Hepatocyte (in vitro differentiated cells): Measurements from ENCODE around the gene DYSF.

Experiments used
- CTCF ChIP-seq: fragments of 200-600 bp; sonication (generic); IDR thresholded peaks from 2 replicates; pipeline ENCODE4 v1.5.1; 2016; ENCODE audit warnings: antibody characterized with exemption, mild to moderate bottlenecking; ENCODE audit not compliant: poor library complexity
- EZH2 ChIP-seq: fragments of 200-600 bp; sonication (generic); IDR thresholded peaks from 2 replicates; pipeline ENCODE4 v1.6.1; 2016; ENCODE audit warnings: antibody characterized with exemption, mild to moderate bottlenecking, borderline replicate concordance

- TF ChIP-seq CTCF (no peak), EZH2 (no peak)
Observed at GRCh38 chr2:71635798-71636197, 182.4 kb downstream of the DYSF start.
